Esophagus mucosa (tissue), 1 donor: ENCODE results near the gene DNAH11. TPM values are rescaled to one million over a fixed set of nuclear protein-coding genes. Genes with fewer than 3 reads are reported as not detected.
"Not testable (repeated sequence)": the region's sequence is repeated elsewhere in the genome, so short reads cannot be mapped to it uniquely, and the experiment has no call there.

ENCODE experiments used
- ATAC-seq: fragments of 200-7000 bp; cut with Tn5 transposase; one replicate; pipeline ENCODE4 v1.9.1; 2020
- total RNA-seq: library from RNA; stranded (reverse); gene quantifications from one replicate; pipeline ENCODE4 v1.2.4, GENCODE V29; 2023
- donor health status: DM: yes; HTN: yes; CAD: no.

Gene DNAH11
- total RNA-seq, 1 donor from 2014 or later: 1.1 TPM

DNA sequence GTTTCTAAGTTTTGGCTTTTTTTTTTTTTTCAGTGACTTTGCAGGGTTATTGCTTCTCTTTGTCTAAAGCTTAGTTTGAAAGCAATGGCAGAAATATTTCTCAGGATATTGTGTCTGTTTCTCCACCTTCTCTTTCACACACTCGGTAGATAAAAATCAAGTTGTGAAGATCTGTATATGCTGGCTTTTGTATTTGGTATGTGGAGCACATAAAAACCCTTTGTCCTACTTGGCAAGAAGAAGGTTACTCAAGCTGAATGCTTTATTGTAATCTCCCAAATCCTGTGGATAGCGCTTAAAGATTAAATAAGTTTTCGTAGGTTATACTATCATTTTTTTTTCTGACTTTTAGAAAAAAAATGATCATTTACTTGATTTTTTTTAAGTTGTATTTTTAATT is 230.5 kb downstream of the DNAH11 start:
- no peak for ATAC-seq

DNA sequence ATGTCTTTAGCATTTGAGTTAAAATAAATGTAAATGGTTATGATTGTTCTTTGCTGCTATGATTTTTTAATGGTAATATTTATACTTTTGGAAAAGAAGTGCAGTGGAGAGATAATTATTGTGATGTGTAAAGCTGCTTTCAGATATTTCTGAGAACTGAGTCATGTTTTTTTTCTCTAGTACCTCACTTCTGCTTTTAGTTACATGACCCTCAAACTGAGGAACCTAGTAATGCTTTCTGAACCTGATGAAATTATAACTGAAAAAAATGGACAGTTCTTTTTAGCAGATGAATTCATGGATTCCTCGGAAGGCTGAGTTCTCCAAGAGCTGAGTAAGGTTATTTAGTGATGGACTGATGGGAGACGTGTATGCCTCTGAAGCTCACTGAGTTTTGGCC is 235.1 kb downstream of the DNAH11 start:
- no peak for ATAC-seq

DNA sequence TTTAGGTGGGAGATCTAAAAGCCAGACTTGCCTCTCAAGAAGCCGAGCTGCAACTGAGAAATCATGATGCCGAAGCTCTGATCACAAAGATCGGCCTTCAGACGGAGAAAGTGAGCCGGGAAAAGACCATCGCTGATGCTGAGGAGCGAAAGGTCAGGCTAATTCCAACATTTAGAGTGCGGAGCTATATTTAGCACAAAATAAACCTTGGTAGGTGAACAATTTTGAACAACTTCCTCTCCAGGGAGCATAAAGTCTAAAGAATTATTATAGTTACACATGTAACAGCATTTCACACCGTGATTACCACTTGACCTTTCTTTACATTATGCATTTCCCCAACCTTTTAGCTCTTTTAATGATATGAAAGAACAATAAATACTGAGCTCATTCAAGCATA is 236.1 kb downstream of the DNAH11 start:
- ATAC-seq: no peak

DNA sequence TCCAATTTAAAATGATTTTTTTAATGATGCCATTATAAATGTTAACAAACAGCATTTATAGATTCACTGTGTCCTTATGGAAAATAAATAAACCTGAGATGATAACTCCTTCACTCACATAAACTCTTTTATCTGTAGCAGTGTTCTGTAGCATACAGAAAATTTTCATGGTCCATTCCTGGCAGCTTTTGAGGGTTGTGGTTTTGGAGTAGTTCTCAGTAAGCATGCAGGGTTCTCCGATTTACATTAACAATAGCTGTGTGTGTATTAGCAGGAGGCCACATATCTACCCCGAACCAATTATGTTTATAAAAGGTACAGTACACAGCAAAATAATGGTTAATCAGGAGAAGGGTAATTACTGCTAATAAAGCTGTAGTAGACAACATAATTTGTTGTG is 240.2 kb downstream of the DNAH11 start:
- no peak for ATAC-seq

DNA sequence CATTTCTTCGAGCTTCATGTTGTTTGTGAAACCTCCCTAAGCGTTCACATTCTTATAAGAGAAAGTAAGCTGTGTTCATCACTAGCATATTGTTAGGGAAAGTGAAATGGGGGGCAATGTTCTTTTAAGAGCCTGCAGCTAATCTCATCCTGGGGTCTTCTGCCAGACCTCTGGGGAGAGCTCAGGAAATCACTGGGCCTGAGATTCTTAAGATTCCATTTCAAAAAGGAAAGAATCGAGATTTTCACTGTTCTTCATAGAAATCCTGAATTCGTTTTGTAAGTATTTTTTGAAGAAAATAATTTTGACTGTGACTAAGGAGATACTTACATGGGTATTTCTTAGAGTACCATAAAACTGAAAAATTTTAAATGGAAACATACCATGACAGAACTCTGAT is 242.2 kb downstream of the DNAH11 start:
- no peak for ATAC-seq

DNA sequence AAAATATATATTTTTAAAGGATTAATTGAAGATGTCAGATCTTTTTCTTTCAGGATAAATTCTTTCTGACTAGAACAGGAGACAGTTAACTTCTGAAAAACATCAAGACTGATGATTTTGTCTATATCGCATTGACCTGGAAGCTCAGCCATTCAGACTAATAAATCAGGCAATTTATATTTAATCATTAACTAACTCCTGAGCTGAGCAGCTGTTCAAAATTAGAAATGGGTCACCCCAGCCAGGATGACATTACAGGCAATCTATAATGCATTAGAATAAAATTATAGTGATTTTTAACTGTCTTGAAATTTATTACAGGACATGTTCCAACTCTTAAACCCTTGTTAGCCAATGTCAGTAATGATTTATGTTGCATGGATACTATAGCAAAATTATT is 263.0 kb downstream of the DNAH11 start:
- ATAC-seq: no peak

DNA sequence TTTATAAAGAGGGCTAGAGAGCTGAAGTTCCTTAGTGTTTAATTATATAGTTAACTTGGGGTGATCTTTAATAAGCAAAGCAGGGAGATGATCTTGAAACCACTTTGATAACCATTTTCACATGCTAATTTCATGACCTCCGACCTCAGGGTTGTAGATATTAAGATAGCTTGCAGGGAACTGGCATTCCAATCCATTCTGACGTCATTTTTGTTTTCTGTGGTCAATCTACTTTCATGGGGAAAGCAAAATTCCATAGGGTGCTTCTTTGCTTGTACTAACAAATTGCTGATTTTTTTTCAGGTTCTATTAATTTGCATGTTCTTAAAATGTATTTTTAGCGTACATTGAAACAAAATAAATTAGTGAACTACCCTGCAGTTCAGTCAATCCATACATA is 263.5 kb downstream of the DNAH11 start:
- no peak for ATAC-seq

DNA sequence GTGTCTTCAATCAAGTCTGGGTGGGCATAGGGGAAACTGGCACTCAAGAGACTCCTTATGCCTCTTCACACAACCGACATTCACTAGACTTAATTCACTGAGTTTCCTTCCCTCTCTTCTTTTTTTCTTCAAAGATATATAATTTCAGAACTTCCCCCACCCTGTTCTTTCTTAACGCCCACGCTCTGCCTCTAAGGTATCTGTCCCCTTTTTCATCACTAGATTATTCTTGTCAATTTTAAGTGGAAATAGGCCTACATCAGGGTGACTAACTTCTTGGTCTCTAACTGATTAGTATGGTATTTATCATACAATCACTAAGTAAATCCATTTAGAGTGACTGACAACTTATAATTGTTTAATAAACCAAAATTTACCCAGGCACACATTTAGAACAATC is 276.2 kb downstream of the DNAH11 start:
- no peak for ATAC-seq

DNA sequence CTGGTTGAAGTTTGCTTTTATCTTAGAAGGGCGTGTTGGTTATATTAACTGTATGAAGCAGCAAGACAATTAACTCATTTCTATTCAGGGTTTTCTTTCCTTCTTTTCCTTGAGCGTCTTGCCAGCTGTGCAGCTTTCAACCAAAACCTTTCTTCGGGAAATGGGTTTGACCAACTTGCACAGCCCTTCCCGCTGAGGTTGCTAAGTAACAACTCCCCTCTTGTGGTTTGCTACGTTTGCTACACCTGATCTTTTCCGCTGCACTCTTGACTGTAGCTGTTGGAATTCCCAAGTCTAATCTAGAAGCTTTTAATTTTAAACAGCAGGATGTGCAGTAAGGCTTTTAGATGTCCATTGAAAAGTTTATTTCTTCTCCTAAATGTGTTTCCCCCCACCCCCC is 286.0 kb downstream of the DNAH11 start:
- no peak for ATAC-seq

DNA sequence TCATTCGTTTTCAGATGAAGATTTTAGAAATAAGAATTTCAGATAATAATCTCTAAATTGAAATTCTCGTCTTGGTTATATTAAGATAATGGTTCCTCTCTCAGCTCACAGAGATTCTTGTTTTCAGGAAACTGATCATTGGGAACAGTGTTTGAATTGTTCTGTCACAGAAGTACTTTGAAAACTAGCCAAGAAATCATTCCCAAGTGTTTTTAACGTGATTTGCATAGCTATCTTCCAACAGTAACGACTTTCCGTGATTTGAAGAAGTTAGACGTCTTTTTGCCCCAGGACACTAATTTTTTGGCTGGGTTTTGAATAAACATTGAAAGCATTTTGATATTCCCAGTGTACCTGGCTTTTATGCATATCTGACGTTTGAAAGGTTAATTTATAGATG is 286.9 kb downstream of the DNAH11 start:
- no peak for ATAC-seq

DNA sequence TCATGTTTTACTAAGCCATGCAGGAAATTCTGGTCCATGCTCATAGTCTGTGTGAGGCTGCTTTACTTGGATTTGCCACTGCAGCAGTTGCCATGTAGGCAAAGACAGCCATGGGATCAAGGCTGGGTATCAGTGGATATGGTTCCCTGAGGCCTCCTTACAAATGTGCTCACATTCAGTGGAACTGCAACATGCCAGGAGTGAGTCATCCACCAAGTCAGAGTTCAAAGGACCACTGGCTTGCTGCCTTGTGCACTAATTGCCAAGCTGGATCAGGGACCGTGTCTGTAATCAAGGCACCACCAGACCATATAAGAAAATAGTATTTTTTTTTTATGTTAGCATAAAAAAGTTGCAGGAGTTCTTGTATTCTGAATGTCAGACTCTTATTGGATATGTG is 301.9 kb downstream of the DNAH11 start:
- ATAC-seq: no peak

DNA sequence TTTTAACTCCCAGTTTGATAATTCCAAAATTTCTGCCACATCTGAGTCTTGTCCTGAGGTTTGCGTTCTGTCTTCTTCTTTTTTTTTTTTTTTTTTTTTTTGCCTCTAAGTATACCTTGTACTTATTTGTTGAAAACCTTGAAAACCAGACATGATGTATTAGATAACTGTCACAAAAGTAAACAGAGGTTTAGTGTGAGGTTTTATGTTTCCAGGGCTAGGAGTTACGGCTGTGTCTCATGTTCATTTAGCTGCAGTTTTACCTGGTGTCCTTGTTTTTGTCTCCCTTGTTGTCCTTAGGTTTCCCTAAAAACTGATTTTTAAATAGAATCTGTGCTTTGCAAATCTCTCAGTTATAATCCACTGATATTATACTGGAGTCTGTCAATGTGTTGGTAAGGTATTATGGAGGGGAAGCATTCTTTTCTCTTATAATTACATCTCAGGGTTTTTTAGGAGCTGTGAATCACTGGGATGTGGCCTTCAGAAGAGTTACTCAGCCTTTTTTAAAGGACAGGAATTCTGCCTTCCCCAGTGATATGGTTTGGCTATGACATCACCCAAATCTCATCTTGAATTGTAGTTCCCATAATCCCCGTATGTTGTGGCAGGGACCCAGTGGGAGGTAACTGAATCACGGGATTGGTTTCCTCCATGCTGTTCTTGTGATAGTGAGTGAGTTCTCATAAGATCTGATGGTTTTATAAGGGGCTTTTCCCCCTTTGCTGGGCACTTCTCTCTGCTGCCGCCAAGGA is 307.9 kb downstream of the DNAH11 start:
- no peak for ATAC-seq

DNA sequence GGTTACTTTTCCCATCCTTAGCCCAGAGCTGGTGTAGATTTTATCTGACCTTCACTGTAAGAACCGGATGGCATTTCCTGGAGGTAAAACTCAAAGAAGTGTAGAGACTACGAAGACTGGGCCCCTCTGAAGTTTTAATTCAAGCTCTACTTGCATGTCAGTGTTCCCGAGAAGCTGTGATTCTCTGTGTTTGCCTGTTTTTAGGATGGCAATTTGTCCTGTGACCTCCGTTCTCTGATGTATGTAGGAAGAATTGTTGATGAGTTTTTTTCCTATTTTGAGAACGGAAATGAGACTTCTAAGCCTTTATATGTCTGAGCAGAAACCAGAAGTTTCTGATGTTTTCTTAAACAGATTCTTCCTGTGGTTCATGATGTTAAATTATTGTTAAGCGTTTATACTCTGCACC is 308.7 kb downstream of the DNAH11 start:
- ATAC-seq: no peak

DNA sequence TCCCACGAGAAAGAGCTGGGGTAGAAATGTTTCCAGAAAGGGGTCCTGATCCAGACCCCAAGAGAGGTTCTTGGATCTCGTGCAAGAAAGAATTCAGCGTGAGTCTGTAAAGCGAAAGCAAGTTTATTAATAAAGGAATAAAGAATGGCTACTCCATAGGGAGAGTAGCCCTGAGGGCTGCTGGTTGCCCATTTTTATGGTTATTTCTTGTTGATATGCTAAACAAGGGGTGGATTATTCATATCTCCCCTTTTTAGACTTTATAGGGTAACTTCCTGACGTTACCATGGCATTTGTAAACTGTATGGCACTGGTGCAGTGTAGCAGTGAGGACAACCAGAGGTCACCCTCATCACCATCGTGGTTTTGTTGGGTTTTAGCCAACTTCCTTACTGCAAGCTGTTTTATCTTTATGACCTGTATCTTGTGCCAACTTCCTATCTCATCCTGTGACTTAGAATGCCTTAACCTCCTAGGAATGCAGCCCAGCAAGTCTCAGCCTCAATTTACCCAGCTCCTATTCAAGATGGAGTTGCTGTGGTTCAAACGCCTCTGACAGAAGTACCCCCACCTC is 322.9 kb downstream of the DNAH11 start:
- ATAC-seq: not testable (repeated sequence)

DNA sequence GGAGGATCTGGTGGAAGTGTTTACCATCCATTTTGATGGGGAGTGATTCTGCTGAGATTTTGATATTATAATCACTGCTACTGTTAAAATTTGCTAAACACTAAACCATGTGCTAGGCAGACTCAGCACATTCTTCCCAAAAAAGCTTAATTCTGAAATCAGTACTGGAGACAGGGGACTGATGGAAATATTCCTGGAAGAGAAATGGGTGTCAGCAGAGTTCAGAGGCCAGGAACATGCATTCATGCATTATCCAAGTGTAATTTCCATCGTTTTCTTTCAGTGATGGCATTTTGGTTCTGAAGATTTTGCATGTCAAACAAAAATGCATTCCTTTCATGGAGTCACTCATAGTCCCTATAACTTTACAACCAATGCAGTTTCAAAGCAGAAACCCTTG is 323.9 kb downstream of the DNAH11 start:
- no peak for ATAC-seq

DNA sequence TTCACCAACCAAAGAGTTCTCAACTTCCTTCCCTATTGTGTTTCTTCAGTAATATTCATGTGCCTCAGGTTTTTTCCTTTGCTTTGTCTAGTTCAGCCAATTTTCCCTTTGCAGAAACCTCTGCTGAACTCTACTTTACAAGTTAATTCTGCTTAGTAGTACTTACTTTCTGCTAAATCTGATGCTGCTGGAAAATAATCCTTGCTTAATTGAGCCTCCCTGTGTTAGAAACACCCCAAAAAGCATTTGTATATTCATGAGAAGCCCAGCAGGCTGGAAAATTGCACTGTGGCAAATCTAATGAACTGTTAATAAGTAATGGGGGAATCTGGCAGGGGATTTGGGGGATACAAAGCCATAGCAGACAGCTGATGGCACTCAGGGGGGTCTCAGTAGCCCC is 324.4 kb downstream of the DNAH11 start:
- ATAC-seq: no peak

DNA sequence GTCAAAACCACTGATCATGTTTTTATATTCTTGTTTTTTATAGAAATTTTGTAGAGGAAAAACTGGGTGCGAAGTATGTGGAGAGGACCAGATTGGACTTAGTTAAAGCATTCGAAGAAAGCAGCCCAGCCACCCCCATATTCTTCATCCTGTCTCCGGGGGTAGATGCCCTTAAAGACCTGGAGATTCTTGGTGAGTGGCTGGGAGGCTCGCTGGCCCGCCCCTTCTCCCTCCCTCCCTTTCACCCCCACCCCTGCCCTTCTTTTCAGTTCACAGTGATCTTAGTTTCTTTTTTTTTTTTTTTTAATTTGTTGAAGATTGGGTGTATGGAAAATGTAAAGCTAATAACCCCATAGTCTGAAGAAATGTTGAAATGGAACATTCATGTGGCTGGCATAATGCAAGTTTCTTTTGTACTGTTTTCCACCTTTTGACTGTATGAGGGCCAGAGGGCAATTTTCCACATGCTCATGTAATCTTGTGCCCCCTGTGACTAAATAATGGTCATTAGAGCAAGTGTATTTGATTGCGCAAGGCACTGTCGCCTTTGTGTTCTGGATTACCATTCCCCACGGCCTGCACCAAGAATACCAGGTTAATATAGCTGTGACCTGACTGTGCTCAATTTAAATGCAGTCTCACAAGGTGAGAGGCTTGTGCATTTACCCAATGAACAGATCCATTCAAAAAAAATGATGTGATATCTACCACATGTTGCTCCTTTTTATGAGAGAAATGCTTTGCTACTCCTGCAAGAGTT is 325.2 kb downstream of the DNAH11 start:
- no peak for ATAC-seq

DNA sequence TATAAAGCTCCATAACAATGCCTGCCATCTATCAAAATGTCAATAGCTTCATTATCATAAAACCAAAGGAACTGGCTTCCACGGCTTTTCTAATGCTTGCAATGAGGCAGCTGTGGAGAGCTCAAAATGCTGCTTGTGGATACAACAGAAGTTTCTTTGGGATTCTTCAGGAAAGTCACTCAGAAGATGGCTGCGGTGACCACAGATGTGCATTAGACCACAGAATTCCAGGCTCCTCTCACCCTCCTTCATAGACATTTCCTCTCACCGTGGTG is 325.7 kb downstream of the DNAH11 start:
- no peak for ATAC-seq

DNA sequence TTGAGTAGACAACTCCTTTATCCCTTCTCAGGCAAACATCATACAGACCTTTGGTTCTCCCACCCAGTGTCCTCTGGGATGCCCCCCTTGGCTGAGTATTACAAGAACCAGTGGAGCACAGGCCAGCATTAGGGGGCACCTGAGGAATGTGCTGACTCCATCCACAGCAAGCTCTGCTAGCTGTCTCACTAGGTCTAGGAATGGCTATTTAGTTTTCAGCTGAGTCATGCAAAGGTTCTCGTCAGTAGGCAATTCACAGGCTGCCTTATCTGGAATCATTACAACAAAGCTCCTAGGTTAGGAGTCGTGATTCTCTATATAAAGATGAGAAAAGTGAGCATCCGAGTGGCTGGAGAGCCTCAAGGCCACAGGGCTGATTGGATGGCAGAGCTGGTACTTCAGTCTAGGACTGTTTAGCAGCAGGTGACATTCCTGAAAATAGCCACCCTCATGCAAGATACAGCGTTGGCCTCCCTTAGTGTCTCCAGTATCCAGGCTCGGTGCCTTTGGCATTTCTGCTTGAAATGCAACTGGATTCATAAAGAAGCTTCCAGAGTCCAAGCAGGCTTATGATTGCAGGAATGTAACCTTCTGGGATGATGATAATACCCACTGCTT is 327.1 kb downstream of the DNAH11 start:
- no peak for ATAC-seq

DNA sequence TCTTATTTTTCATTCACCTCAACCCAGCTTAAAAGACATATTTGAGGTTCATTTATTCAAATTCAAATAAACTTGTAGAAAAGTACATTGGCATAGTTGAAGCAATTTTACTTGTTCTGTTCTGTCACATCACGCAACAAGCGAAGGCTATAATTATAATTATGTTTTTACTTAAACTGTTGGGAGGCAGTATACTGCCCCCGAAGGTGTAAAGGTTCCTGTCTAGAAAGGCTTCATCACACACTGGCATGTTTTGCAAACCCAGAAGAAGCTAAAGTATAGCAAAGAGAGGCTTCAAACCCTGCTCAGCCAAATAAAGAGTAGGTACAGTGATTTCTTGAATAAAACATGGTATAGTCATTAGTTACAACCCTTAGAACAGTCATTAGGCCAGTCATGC is 340.2 kb downstream of the DNAH11 start:
- ATAC-seq: no peak

DNA sequence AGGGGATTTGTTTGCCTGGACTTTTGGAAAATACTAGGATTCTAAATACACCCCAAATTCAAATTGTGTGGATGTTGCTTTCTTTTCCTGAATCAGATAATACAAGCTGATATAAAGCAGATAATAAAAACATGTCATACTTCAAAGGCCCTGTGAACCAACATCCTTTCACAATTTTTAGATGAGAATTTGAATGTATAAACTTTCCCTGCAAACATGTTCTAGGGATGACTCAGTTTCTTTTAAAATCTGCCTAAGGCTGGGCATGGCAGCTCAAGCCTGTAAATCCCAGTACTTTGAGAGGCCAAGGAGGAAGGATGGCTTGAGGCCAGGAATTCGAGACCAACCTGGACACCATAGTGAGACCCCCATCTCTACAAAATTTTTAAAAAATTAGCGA is 340.7 kb downstream of the DNAH11 start:
- ATAC-seq: not testable (repeated sequence)

DNA sequence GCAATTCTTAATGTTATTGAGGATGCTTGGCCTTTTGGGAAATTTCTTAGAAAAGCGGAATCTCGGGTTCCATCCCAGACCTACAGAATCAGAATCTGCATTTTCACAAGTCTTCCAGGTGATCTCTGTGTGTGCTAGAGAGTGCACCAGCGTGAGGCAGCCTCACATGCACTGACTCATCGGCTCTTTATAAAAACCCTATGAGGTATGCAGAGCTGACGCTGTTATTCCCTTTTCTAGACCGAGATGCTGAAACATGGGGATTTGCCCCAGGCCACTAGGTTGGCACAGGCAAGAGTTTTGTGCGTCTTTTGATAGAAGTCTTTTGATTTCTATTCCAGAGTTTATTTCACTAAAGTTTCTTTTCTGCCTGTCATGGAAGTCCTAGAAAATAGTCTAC is 341.7 kb downstream of the DNAH11 start:
- ATAC-seq: peak; percentile 69

DNA sequence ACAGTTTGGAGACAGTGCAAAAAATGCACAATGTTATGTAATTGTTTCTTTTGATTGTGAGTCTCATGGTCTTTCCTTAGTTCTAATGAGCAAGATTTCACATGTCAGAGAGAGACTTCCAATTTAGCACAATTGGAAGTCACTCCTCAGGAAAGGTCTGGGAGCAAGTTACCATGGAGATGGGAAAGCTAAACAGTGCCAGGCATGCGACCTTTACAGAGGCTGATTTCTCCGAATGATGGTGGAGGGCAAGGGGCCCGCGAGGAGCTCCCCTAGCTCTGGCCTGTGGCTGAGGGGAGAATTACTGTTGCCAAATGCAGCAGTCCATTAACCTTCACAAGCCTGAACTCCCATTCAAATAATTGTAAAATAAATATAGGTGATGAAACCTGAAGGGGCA is 343.6 kb downstream of the DNAH11 start:
- no peak for ATAC-seq

DNA sequence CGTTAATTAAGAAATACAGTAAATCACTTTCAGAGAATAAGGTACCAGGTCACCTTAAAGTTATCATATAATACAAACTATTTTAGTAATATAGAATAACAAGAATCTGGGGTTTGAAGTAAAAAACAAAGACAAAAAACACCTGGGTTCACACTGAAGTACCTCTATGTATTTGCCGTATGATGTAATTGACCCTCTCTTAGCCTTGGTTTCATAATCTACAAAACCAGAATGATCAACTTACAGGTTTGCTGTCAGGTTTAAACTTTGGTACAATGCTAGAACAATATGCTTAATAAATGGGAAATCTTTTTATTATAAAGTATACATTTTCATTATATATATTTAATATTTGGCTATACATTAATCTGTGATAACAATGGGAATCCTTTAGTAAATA is 344.5 kb downstream of the DNAH11 start:
- no peak for ATAC-seq
